ENCODE data around the gene RBM43. TPM values are rescaled to one million over a fixed set of nuclear protein-coding genes. Genes with fewer than 3 reads are reported as not detected.

The RBM43 gene
- total RNA-seq, 4 donors from 2014 or later: 6.9 to 13.6 (median 13.2) TPM

DNA sequence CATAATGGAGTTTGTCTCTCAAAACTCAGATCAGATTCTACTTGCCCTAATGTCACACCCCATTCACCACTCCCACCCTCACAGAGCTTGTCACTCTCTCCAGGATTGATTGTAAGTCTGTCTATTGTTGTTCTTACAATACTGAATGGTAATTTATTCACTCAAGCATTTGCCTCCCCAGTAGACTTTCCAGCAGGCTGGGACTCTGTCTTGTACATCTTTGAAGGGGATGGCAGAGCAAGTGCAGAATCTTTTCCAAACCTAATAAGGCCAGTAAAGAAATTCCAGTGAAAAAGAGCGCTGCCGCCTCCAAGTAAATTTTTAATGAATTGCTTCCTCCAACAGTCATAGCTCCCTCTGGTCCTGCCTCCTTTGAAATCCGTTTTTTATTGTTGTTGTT lies 56.9 kb downstream of the RBM43 start:
- WGBS, 2 donors: 50% methylated on average over 3 of the region's 3 CpGs
- Histone ChIP-seq H3K27me3 (no peaks in the 10 kb centered on the region), H3K4me3 (no peak overlapping the region), H3K36me3 (no peaks in the 10 kb centered on the region), H3K9me3 (no peaks in the 10 kb centered on the region), H3K27ac (no peak overlapping the region), H3K4me1 (no peaks in the 10 kb centered on the region)
- TF ChIP-seq, protein P1, sequence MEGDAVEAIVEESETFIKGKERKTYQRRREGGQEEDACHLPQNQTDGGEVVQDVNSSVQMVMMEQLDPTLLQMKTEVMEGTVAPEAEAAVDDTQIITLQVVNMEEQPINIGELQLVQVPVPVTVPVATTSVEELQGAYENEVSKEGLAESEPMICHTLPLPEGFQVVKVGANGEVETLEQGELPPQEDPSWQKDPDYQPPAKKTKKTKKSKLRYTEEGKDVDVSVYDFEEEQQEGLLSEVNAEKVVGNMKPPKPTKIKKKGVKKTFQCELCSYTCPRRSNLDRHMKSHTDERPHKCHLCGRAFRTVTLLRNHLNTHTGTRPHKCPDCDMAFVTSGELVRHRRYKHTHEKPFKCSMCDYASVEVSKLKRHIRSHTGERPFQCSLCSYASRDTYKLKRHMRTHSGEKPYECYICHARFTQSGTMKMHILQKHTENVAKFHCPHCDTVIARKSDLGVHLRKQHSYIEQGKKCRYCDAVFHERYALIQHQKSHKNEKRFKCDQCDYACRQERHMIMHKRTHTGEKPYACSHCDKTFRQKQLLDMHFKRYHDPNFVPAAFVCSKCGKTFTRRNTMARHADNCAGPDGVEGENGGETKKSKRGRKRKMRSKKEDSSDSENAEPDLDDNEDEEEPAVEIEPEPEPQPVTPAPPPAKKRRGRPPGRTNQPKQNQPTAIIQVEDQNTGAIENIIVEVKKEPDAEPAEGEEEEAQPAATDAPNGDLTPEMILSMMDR (IDR thresholded peaks at IDR 0.05): no peak
- no peak for TF ChIP-seq EP300 (IDR thresholded peaks at IDR 0.05)
- TF ChIP-seq POLR2A (IDR thresholded peaks at IDR 0.05): no peak
- DNase-seq (ENCODE audit: low spot score in 2 of 2): no peak

DNA sequence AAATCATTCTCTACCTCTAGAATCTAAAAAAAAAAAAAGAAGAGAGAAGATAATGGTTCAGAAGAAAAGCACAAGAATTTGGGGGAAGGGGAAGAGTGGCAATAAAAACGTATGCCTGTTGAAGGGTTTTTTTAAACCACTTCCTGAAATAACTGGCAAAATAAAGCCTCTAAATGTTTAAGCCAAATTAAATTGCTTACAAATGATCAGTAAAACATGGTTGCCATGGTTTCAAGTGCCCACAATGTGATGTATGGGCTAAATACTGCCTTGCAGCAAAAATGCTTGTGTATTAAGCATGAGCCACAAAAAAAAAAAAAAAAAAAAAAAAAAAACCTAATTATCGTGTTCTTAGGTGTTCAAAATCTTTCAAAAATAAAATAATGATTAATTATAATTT lies 60.8 kb downstream of the RBM43 start:
- Histone ChIP-seq H3K9me3 (no peaks in the 10 kb centered on the region), H3K27me3 (no peaks in the 10 kb centered on the region), H3K4me3 (no peak overlapping the region), H3K27ac (no peak overlapping the region), H3K36me3 (no peaks in the 10 kb centered on the region), H3K4me1 (no peaks in the 10 kb centered on the region)
- no peak for TF ChIP-seq POLR2A (IDR thresholded peaks at IDR 0.05)
- TF ChIP-seq, protein P1 (IDR thresholded peaks at IDR 0.05): no peak
- TF ChIP-seq EP300 (IDR thresholded peaks at IDR 0.05): no peak
- DNase-seq (ENCODE audit: low spot score in 2 of 2): no peak
- 67 to 73% methylated on average over 2 of the region's 2 CpGs for WGBS, 2 donors

DNA sequence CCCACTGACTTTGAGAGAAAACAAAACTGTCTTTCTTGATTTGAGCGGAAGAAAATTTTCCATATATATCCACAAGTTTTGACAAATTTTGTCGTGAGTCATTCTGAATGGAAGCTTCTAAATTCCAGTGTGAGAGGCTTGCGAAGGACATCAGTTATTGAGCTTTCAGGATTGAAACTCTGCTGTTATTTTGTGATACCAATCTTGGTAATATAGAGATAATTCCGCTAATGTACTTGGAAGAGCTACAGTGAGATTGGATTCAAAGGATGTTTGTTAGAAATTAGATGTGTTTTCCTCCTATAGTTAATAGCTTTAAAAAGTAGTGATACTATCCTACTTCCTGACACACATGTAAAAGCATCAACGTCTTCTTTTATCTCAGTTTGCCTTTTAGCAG lies 61.4 kb downstream of the RBM43 start:
- Histone ChIP-seq H3K4me1 (no peaks in the 10 kb centered on the region), H3K4me3 (no peak overlapping the region), H3K9me3 (no peaks in the 10 kb centered on the region), H3K27me3 (no peaks in the 10 kb centered on the region), H3K36me3 (no peaks in the 10 kb centered on the region), H3K27ac (no peak overlapping the region)
- DNase-seq (ENCODE audit: low spot score in 2 of 2): no peak
- TF ChIP-seq EP300 (IDR thresholded peaks at IDR 0.05): no peak
- TF ChIP-seq POLR2A (IDR thresholded peaks at IDR 0.05): no peak
- TF ChIP-seq, protein P1 (IDR thresholded peaks at IDR 0.05): no peak
- 48 to 54% methylated on average over 5 of the region's 5 CpGs for WGBS, 2 donors

DNA sequence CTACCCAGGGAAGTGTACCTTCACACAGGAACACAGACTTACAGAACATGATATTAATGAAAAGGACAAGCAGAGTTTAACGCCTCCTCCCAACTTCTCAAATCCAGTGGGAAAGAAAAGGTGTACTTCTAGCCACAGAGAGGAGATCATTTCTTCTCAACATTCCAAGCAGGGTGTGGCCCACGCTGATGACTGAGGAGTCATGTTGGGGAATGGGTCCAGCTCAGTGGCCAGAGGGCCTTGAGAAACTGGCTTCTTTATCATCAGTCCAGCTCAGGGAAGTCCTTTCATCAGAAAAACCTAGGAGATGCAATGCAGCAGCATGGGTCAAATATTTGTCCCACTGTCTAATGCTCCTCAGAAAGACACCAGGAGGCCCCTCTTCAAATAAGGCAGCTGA lies 63.0 kb downstream of the RBM43 start:
- WGBS, 2 donors: 95 to 98% methylated on average over 2 of the region's 2 CpGs
- TF ChIP-seq EP300 (IDR thresholded peaks at IDR 0.05) (no peak), POLR2A (IDR thresholded peaks at IDR 0.05) (no peak)
- TF ChIP-seq, protein P1 (IDR thresholded peaks at IDR 0.05): no peak
- Histone ChIP-seq H3K4me3 (no peak overlapping the region), H3K4me1 (no peaks in the 10 kb centered on the region), H3K9me3 (no peaks in the 10 kb centered on the region), H3K27me3 (no peaks in the 10 kb centered on the region), H3K36me3 (no peaks in the 10 kb centered on the region), H3K27ac (no peak overlapping the region)
- DNase-seq (ENCODE audit: low spot score in 2 of 2): no peak

Other genes starting within 250 kb of the RBM43 start
- gene NMI, start 27.8 kb upstream of the RBM43 start, total RNA-seq: 10 to 100 TPM in 2 of 4 donors, 1 to 10 TPM in 2; 6.3 to 13.1 (median 9.7) TPM
- gene TNFAIP6, start 95.7 kb upstream of the RBM43 start, total RNA-seq: 1 to 10 TPM; 4.8 to 6.7 (median 6.5) TPM
- gene RIF1, start 148.0 kb upstream of the RBM43 start, total RNA-seq: 10 to 100 TPM; 34.3 to 63.1 (median 46.3) TPM